NB4 (cell line): Measurements from ENCODE around the gene PUSL1.
"Not testable (repeated sequence)": the region's sequence is repeated elsewhere in the genome, so short reads cannot be mapped to it uniquely, and the experiment has no call there.

Experiments
- DNase-seq: peaks from one replicate; pipeline ENCODE4 v3.0.0; 2010; ENCODE audit warnings: low read depth
- H3K4me3 ChIP-seq: one replicate; pipeline ENCODE4 v1.5.1; 2011; ENCODE audit warnings: mild to moderate bottlenecking, low read depth, low read length, moderate library complexity
- MYC ChIP-seq: IDR thresholded peaks from 2 replicates; pipeline ENCODE4 v1.6.1; 2011; ENCODE audit warnings: low read depth, low read length
- POLR2A ChIP-seq: IDR thresholded peaks from 2 replicates; pipeline ENCODE4 v1.6.1; 2011; ENCODE audit warnings: mild to moderate bottlenecking; ENCODE audit not compliant: insufficient read length; ENCODE audit errors: extremely low read depth
- TF ChIP-seq, protein P1 (sequence below): IDR thresholded peaks from one replicate; pipeline ENCODE4 v1.5.1; 2012; ENCODE audit warnings: low read depth, low read length
- TF ChIP-seq, protein P2 (sequence below): IDR thresholded peaks from 2 replicates; pipeline ENCODE4 v1.6.1; 2011; ENCODE audit warnings: low read depth, low read length

PUSL1 gene

DNA sequence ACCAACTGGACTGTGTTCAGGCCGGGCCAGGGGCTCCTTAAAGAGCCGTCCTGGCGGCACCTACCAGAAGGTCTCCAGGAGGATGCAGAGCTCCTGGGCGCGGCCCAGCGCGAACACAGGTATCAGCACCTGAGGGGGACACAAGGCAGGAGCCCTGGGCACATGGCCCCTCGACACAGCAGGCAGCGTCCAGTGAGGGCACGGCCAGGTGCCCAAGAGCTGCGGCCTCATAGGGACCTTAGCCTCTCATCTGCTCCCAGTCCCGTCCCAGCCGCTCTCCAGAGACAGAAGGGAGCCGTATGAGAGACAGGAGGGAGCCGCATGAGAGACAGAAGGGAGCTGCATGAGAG lies 5.8 kb downstream of the PUSL1 start:
- DNase-seq: no peak
- no peak overlapping the region for H3K4me3 ChIP-seq
- TF ChIP-seq, protein P1, sequence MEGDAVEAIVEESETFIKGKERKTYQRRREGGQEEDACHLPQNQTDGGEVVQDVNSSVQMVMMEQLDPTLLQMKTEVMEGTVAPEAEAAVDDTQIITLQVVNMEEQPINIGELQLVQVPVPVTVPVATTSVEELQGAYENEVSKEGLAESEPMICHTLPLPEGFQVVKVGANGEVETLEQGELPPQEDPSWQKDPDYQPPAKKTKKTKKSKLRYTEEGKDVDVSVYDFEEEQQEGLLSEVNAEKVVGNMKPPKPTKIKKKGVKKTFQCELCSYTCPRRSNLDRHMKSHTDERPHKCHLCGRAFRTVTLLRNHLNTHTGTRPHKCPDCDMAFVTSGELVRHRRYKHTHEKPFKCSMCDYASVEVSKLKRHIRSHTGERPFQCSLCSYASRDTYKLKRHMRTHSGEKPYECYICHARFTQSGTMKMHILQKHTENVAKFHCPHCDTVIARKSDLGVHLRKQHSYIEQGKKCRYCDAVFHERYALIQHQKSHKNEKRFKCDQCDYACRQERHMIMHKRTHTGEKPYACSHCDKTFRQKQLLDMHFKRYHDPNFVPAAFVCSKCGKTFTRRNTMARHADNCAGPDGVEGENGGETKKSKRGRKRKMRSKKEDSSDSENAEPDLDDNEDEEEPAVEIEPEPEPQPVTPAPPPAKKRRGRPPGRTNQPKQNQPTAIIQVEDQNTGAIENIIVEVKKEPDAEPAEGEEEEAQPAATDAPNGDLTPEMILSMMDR: no peak
- TF ChIP-seq, protein P2, sequence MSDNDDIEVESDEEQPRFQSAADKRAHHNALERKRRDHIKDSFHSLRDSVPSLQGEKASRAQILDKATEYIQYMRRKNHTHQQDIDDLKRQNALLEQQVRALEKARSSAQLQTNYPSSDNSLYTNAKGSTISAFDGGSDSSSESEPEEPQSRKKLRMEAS: no peak
- no peak for TF ChIP-seq POLR2A
- TF ChIP-seq MYC: no peak

DNA sequence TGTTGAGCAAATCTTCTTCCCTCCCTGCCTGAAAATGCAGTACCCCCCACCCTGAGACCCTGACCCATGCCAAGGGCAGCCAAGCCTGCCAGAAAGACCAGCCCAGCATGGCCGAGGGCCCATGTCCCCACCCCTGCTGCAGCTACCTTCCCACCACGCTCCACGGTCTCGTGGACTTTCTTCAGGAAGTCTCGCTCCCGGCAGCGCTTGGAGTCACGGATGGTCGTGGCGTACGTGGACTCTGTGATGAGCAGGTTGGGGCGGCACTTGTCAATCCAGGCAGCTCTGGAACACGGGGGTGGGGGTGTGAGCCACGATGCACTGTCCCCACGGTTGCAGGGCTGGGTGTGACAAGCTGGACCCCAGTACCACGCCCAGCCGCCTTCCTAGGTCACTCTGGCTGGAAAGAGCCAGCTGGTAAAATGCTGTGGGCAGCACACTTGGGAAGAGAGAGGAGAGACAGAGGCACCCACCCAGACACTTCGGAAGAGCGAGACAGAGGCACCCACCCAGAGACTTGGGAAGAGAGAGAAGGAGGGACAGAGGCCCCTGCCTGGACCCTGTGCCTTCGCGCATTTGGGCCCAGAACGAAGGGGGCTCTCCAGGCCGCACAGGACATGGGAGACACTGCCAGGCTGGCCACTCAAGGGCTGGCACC lies 6.4 kb downstream of the PUSL1 start:
- DNase-seq: no peak
- H3K4me3 ChIP-seq: no peak overlapping the region
- no peak for TF ChIP-seq MYC
- TF ChIP-seq, protein P1: no peak
- TF ChIP-seq, protein P2: no peak
- TF ChIP-seq POLR2A: no peak

DNA sequence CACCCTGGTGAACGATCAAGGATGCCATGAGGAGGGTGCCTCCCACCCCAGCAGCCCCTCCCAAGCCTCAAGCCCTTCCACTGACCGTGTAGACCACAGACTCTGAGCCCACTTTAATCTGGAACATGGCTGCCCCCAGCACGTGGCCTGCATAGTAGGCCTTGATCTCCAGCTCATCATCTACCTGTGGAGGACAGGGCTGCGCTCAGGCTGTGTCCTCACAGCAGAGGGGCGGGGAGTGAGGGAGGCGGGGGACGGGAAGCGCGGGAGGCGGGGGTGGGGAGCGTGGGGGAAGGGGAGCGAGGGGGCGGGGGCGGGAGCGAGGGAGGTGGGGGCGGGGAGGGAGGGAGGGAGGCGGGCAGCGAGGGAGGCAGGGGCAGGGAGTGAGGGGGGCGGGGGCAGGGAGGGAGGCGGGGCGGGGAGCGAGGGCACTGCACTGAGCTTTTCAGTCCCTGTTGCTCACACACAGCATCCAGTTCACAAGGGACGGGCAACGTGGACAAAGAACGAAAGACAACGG lies 7.1 kb downstream of the PUSL1 start:
- no peak overlapping the region for H3K4me3 ChIP-seq
- TF ChIP-seq MYC: no peak
- DNase-seq: no peak

DNA sequence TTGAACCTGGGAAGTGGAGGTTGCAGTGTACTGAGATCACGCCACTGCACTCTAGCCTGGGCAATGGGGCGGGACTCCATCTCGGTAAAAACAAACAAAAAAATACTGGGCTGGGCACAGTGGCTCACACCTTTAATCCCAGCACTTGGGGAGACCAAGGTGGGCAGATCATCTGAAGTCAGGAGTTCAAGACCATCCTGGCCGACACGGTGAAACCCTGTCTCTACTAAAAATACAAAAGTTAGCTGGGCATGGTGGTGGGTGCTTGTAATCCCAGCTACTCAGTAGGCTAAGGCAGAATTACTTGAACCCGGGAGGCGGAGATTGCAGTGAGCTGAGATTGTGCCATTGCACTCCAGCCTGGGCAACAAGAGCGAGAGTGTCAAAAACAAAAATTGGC lies 7.8 kb downstream of the PUSL1 start:
- H3K4me3 ChIP-seq: not testable (repeated sequence)

DNA sequence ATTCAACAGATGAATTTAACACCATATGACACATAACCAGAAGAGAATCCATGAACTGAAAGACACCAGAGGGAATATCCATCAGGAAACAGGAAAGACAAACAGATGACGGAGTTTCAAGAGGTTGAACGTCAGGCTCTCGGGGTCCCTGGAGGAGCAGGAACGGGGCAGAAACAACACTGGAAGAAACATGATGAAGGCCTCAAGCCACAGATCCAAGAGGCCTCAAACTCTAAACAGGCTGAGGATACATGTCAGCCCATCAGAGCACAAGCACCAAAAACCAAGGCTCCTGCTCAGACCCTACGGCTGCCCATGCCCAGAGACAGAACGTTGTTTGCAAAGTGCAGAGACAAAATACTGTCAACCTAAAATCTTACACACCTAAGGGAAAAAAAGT lies 9.0 kb downstream of the PUSL1 start:
- no peak overlapping the region for H3K4me3 ChIP-seq
- DNase-seq: no peak
- TF ChIP-seq POLR2A (no peak), MYC (no peak)
- TF ChIP-seq, protein P1: no peak
- TF ChIP-seq, protein P2: no peak

More for the DNA sequence above, 7.8 kb downstream of the PUSL1 start:
- not testable (repeated sequence) for DNase-seq

DNA sequence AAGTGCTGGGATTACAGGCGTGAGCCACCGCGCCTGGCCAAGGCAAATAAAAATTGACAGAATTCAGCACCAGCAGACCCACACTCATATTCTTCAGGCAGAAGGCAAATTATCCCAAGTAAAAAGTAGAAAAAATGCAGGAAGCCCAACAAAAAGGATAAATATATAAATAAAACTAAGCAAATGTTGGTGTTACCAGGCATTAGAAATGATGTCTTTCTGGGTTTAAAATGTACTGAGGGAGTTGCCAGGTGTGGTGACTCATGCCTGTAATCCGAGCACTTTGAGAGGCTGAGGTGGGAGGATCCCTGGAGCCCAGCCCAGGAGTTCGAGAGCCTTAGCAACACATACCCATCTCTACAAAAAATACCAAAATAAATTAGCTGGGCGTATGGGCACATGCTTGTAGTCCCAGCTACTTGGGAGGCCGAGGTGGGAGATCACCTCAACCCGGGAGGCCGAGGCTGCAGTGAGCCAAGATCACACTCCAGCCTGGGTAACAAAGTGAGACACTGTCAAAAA lies 9.8 kb downstream of the PUSL1 start:
- DNase-seq: no peak
- TF ChIP-seq, protein P2: no peak
- no peak for TF ChIP-seq MYC
- TF ChIP-seq POLR2A: no peak
- TF ChIP-seq, protein P1: no peak
- no peak overlapping the region for H3K4me3 ChIP-seq

DNA sequence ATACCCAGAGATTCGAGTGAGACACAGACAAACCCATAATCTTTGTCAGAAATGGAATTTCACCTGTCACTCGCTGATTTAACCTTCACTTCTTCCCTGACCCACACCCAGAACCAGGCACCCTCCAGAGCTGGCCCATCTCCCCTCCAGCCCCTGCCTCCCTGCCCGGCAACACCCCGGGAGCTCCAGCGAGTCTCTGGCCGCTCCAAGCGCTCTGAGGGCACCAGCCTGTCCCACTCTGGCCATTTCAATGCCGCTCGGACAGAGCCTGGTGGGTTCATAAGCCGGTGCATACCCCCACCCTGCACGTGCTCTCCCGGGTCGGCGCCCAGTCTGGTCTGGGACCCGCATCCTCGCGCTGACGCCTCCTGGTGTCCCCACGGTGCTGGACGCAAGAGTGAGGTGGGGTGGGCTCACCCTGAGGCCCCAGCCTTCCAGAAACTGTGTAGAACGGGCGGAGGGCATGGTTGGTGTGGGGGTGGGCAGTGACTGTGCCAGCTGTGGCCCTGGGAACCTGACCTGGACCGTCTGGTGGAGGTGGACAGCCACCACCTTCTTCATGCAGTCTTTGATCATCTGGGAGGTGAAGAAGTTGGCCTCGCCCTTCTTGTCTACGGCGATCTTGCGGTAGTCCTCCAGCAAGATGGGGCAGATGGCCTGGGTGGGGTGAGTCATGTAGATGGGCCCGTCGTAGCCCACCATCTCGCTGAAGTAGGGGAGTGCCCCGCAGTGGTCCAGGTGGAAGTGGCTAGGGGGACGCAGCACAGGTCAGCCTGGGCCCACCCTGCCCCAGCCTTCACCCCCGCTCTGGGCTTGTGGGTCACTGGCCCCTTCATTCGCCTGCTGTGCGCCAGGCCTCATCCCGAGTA lies 10.6 kb downstream of the PUSL1 start:
- H3K4me3 ChIP-seq: no peak overlapping the region
- TF ChIP-seq, protein P2: no peak
- TF ChIP-seq POLR2A (no peak), MYC (no peak)
- TF ChIP-seq, protein P1: no peak
- DNase-seq: no peak
